BLaER1 (cell line): Measurements from ENCODE around the gene FUT8.

Experiments
- H3K27ac ChIP-seq: shearing (Covaris generic); formaldehyde crosslinking; 2 replicates; pipeline ENCODE4 v1.8.1; 2022
- H3K27me3 ChIP-seq: shearing (Covaris generic); formaldehyde crosslinking; 2 replicates; pipeline ENCODE4 v1.8.1; 2022
- H3K36me3 ChIP-seq: shearing (Covaris generic); formaldehyde crosslinking; 2 replicates; pipeline ENCODE4 v1.8.1; 2022
- H3K4me1 ChIP-seq: shearing (Covaris generic); formaldehyde crosslinking; 2 replicates; pipeline ENCODE4 v1.8.1; 2022
- H3K4me2 ChIP-seq: shearing (Covaris generic); formaldehyde crosslinking; 2 replicates; pipeline ENCODE4 v1.8.1; 2022
- H3K4me3 ChIP-seq: shearing (Covaris generic); formaldehyde crosslinking; 2 replicates; pipeline ENCODE4 v1.8.1; 2022
- H3K9ac ChIP-seq: shearing (Covaris generic); formaldehyde crosslinking; 2 replicates; pipeline ENCODE4 v1.8.1; 2022
- H3K9me3 ChIP-seq: shearing (Covaris generic); formaldehyde crosslinking; 2 replicates; pipeline ENCODE4 v1.8.1; 2022
- H4K20me1 ChIP-seq: shearing (Covaris generic); formaldehyde crosslinking; 2 replicates; pipeline ENCODE4 v1.8.1; 2022
- Cebpa-rat ChIP-seq: shearing (Covaris generic); IDR thresholded peaks from 2 replicates; pipeline ENCODE4 v1.8.1; 2022

FUT8 gene

GRCh38 chr14:65412032-65412846, at the start of gene FUT8:
Gene FUT8 (plus strand): TSS chr14:65412730. CDS start chr14:65561564, 148,834 bp downstream.
- peak within 1 kb of the TSS; percentile 91 for H3K4me3 ChIP-seq
- no peaks in the 10 kb centered on the region for H3K9me3 ChIP-seq
- peak within 1 kb of the TSS; percentile 86 for H3K4me2 ChIP-seq
- H3K36me3 ChIP-seq, result no peaks in the 10 kb centered on the region
- no peaks in the 10 kb centered on the region for H3K27me3 ChIP-seq
- peak within 1 kb of the TSS; percentile 87 for H3K27ac ChIP-seq
- peaks cover 14% of the 10 kb centered on the region for H3K4me1 ChIP-seq
- peak within 1 kb of the TSS; percentile 87 for H3K9ac ChIP-seq
- TF ChIP-seq Cebpa-rat, result no peak
- H4K20me1 ChIP-seq, result peaks cover 38% of the 10 kb centered on the region

- Histone ChIP-seq H3K9ac (no peak overlapping the region), H3K9me3 (no peaks in the 10 kb centered on the region), H4K20me1 (no peaks in the 10 kb centered on the region), H3K36me3 (no peaks in the 10 kb centered on the region), H3K27ac (no peak overlapping the region), H3K27me3 (no peaks in the 10 kb centered on the region), H3K4me2 (no peak overlapping the region), H3K4me1 (peaks cover 5% of the 10 kb centered on the region; the same call in 1 of the 2 replicates), H3K4me3 (no peak overlapping the region)
- TF ChIP-seq Cebpa-rat, result no peak
Measured at GRCh38 chr14:65366802-65367565, 45.5 kb upstream of the FUT8 start.

GRCh38 chr14:65369560-65369959, 43.0 kb upstream of the FUT8 start:
- H3K4me3 ChIP-seq, result no peak overlapping the region

GRCh38 chr14:65370801-65371248, 41.7 kb upstream of the FUT8 start:
- no peak overlapping the region for H3K4me3 ChIP-seq
- no peaks in the 10 kb centered on the region for H3K27me3 ChIP-seq
- no peaks in the 10 kb centered on the region for H4K20me1 ChIP-seq
- H3K4me1 ChIP-seq, result peaks cover 5% of the 10 kb centered on the region; the same call in 1 of the 2 replicates
- H3K9ac ChIP-seq, result no peak overlapping the region
- no peak overlapping the region for H3K4me2 ChIP-seq
- H3K9me3 ChIP-seq, result no peaks in the 10 kb centered on the region
- H3K27ac ChIP-seq, result no peak overlapping the region
- no peaks in the 10 kb centered on the region for H3K36me3 ChIP-seq
- no peak for TF ChIP-seq Cebpa-rat

More at GRCh38 chr14:65369560-65369959, 43.0 kb upstream of the FUT8 start:
- no peak overlapping the region for H3K4me2 ChIP-seq
- no peaks in the 10 kb centered on the region for H3K36me3 ChIP-seq
- H3K27ac ChIP-seq, result no peak overlapping the region
- H3K4me1 ChIP-seq, result peaks cover 5% of the 10 kb centered on the region; the same call in 1 of the 2 replicates
- H3K9me3 ChIP-seq, result no peaks in the 10 kb centered on the region
- H3K9ac ChIP-seq, result no peak overlapping the region
- no peak for TF ChIP-seq Cebpa-rat
- no peaks in the 10 kb centered on the region for H3K27me3 ChIP-seq
- H4K20me1 ChIP-seq, result no peaks in the 10 kb centered on the region

- Histone ChIP-seq H3K36me3 (no peaks in the 10 kb centered on the region), H3K27ac (no peak overlapping the region), H3K9me3 (no peaks in the 10 kb centered on the region), H3K4me3 (no peak overlapping the region), H3K4me2 (no peak overlapping the region), H3K9ac (no peak overlapping the region), H4K20me1 (no peaks in the 10 kb centered on the region), H3K4me1 (peaks cover 2% of the 10 kb centered on the region; the same call in 1 of the 2 replicates), H3K27me3 (no peaks in the 10 kb centered on the region)
- no peak for TF ChIP-seq Cebpa-rat
Measured at GRCh38 chr14:65371784-65372183, 40.7 kb upstream of the FUT8 start.

GRCh38 chr14:65373016-65373670, 39.4 kb upstream of the FUT8 start:
- no peak overlapping the region for H3K27ac ChIP-seq
- no peaks in the 10 kb centered on the region for H3K4me1 ChIP-seq
- TF ChIP-seq Cebpa-rat, result no peak
- no peak overlapping the region for H3K4me2 ChIP-seq
- H3K27me3 ChIP-seq, result no peaks in the 10 kb centered on the region
- no peak overlapping the region for H3K4me3 ChIP-seq
- H3K36me3 ChIP-seq, result no peaks in the 10 kb centered on the region
- no peaks in the 10 kb centered on the region for H3K9me3 ChIP-seq
- no peaks in the 10 kb centered on the region for H4K20me1 ChIP-seq
- no peak overlapping the region for H3K9ac ChIP-seq

GRCh38 chr14:65373671-65374039, 38.9 kb upstream of the FUT8 start:
- Histone ChIP-seq H3K4me3 (no peak overlapping the region), H3K4me1 (no peaks in the 10 kb centered on the region), H3K4me2 (no peak overlapping the region), H4K20me1 (no peaks in the 10 kb centered on the region), H3K36me3 (no peaks in the 10 kb centered on the region), H3K27me3 (no peaks in the 10 kb centered on the region), H3K27ac (no peak overlapping the region), H3K9me3 (no peaks in the 10 kb centered on the region), H3K9ac (no peak overlapping the region)
- no peak for TF ChIP-seq Cebpa-rat

- Histone ChIP-seq H4K20me1 (no peaks in the 10 kb centered on the region), H3K9me3 (peaks cover 14% of the 10 kb centered on the region), H3K27me3 (no peaks in the 10 kb centered on the region), H3K4me2 (no peak overlapping the region), H3K4me3 (no peak overlapping the region), H3K27ac (no peak overlapping the region), H3K4me1 (no peaks in the 10 kb centered on the region), H3K9ac (no peak overlapping the region), H3K36me3 (no peaks in the 10 kb centered on the region)
- no peak for TF ChIP-seq Cebpa-rat
Measured at GRCh38 chr14:65377576-65377975, 35.0 kb upstream of the FUT8 start.

- Histone ChIP-seq H3K4me2 (no peak overlapping the region), H3K9me3 (peaks cover 14% of the 10 kb centered on the region), H3K4me1 (no peaks in the 10 kb centered on the region), H3K27ac (no peak overlapping the region), H3K36me3 (no peaks in the 10 kb centered on the region), H3K9ac (no peak overlapping the region), H3K4me3 (no peak overlapping the region), H3K27me3 (no peaks in the 10 kb centered on the region), H4K20me1 (no peaks in the 10 kb centered on the region)
- no peak for TF ChIP-seq Cebpa-rat
Measured at GRCh38 chr14:65382586-65382985, 29.9 kb upstream of the FUT8 start.
